Effector memory CD8-positive, alpha-beta T cell (primary cell): ENCODE results near the gene NUP88.
A peak's percentile ranks its signal among the peaks of the same experiment; 100 is the strongest.

Experiments
- ATAC-seq: fragments of 150-1000 bp; cut with Tn5 transposase; replicated peaks from 2 replicates; pipeline ENCODE4 v1.10.0; 2021; ENCODE audit warnings: mild to moderate bottlenecking, moderate library complexity
- DNase-seq, 3 experiments: peaks; one replicate each; pipeline ENCODE4 v3.0.0; 2021
- H3K27ac Mint-ChIP-seq, 2 donors: one replicate each; pipeline ENCODE4 v1.8.0; 2022; ENCODE audit warnings: mild to moderate bottlenecking in 2 of 2, mixed read lengths in 2 of 2, moderate library complexity in 2 of 2
- H3K27me3 Mint-ChIP-seq, 2 donors: one replicate each; pipeline ENCODE4 v1.8.0; 2022; ENCODE audit warnings: mixed read lengths in 2 of 2
- H3K36me3 Mint-ChIP-seq: one replicate; pipeline ENCODE4 v1.8.0; 2022; ENCODE audit warnings: mild to moderate bottlenecking, moderate library complexity, mixed read lengths; ENCODE audit not compliant: insufficient read depth
- H3K4me1 Mint-ChIP-seq, 2 donors: one replicate each; pipeline ENCODE4 v1.8.0; 2022; ENCODE audit warnings: low read depth in 2 of 2, mixed read lengths in 2 of 2
- H3K4me3 Mint-ChIP-seq, 2 donors: one replicate each; pipeline ENCODE4 v1.8.0; 2022; ENCODE audit warnings: mild to moderate bottlenecking in 2 of 2, mixed read lengths in 2 of 2, moderate library complexity in 2 of 2
- H3K9me3 Mint-ChIP-seq, 2 donors: one replicate each; pipeline ENCODE4 v1.8.0; 2022; ENCODE audit warnings: mixed read lengths in 2 of 2

Gene NUP88

DNA sequence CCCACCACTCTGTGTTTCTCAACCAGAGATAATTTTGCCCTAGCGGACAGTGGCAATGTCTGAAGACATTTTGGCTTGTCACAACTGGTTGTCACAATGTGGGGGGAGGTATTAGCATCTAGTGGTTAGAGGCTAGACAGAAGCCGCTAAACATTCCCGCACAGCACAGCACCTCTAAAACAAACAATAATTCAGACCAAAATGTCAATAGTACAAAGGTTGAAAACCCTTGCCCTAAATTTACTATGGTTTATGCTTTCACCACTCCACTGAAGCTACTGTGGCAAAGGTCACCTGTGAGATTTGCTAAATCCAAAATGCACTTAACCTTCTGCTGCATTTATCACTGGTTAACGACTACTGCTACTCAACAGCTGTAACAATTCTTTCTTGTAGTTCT is 14.1 kb downstream of the NUP88 start:
- peaks cover 4% of the 10 kb centered on the region for H3K36me3 Mint-ChIP-seq
- no peak overlapping the region for H3K27ac Mint-ChIP-seq
- H3K4me3 Mint-ChIP-seq: no peak overlapping the region
- H3K27me3 Mint-ChIP-seq: no peaks in the 10 kb centered on the region
- DNase-seq: no peak
- no peaks in the 10 kb centered on the region for H3K9me3 Mint-ChIP-seq
- peaks cover 4 to 6% of the 10 kb centered on the region in 2 donors for H3K4me1 Mint-ChIP-seq
- no peak for ATAC-seq

DNA sequence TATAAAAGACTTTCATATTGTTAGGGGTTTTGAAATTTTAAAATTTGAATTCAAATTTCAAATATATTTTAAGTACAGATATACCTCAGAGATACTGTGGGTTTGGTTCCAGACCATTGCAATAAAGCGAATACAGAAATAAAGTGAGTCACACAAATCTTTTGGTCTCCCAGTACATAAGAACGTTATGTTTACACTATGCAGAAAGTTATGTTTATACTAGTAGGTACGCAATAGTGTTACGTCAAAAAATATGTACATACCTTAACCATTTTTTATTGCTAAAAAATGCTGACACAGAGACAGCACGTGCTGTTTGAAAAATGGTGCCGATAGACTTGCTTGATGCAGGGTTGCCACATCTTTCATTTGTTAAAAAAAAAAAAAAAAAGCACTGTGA is 19.7 kb downstream of the NUP88 start:
- Mint-ChIP-seq H3K27ac (no peak overlapping the region), H3K4me1 (no peaks in the 10 kb centered on the region), H3K36me3 (peaks cover 58% of the 10 kb centered on the region), H3K4me3 (no peak overlapping the region), H3K27me3 (no peaks in the 10 kb centered on the region), H3K9me3 (no peaks in the 10 kb centered on the region)
- ATAC-seq (no peak), DNase-seq (no peak)

DNA sequence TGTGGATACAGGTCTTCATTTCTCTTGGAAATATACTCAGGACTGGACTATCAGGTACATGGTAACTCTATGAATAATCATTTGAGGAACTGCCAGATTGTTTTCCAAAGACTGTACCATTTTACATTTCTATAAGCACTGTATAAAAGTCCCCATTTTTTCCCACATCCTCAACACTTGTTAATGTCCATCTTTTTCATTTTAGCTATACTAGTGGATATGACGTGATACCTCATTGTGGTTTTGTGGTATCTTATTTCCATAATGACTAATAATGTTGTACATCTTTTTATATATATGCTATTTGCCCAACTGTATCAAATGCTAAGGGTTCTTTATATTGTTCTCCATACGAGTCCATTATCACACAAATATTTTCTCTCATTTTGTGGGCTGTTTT is 22.9 kb downstream of the NUP88 start:
- H3K4me1 Mint-ChIP-seq: peaks cover 0 to 7% of the 10 kb centered on the region in 2 donors
- ATAC-seq (no peak), DNase-seq (no peak)
- peak overlapping the region; percentile 4 to 19 for H3K27ac Mint-ChIP-seq
- no peaks in the 10 kb centered on the region for H3K9me3 Mint-ChIP-seq
- peaks cover 85% of the 10 kb centered on the region for H3K36me3 Mint-ChIP-seq
- H3K27me3 Mint-ChIP-seq: no peaks in the 10 kb centered on the region
- H3K4me3 Mint-ChIP-seq: no peak overlapping the region

DNA sequence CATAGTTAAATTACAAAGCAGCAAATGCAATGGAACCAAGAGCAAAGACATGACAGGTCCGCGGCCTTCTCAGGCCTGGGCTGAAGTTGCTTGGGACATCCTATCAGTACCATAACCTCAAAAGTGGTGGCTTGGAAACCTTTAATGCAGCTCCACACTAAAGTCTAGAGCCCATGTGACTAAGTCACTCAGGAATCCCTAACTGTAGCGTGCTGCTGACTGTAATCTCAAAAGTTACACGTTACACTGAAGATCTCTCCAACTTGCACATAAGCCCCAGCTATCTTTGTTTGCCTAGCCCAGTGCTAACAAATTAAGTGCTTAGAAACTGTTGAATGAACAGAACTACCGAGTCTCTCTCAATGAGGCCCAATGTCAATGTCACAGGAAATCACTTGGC is 27.8 kb downstream of the NUP88 start:
- no peaks in the 10 kb centered on the region for H3K9me3 Mint-ChIP-seq
- H3K4me1 Mint-ChIP-seq: peaks cover 4 to 13% of the 10 kb centered on the region in 2 donors
- H3K4me3 Mint-ChIP-seq: no peak overlapping the region
- H3K27ac Mint-ChIP-seq: no peak overlapping the region
- no peak for ATAC-seq
- no peaks in the 10 kb centered on the region for H3K27me3 Mint-ChIP-seq
- peaks cover 92% of the 10 kb centered on the region for H3K36me3 Mint-ChIP-seq
- no peak for DNase-seq

DNA sequence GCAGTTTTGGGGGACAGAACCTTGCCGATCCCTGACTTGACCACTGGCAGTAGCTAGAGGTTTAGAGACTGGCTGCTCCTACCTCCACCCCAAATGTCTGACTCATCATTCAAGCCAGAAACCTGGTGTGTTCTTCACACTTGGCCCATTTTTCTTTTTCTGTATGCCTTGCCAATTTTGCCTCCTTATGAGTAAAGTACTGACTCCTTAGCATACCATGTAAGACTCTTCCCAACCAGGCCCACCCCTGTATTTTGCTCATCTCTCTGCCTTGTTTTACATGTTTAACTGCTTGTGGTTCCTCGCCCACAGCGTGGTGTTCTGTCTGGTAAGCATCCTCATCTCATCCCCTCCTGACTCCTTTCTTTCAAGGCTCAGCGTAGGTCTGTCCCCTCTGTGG is 37.9 kb downstream of the NUP88 start:
- DNase-seq: no peak
- Mint-ChIP-seq H3K36me3 (peaks cover 85% of the 10 kb centered on the region), H3K9me3 (no peaks in the 10 kb centered on the region), H3K4me3 (no peak overlapping the region), H3K27ac (peak overlapping the region; percentile 77 to 85), H3K4me1 (peaks cover 0 to 7% of the 10 kb centered on the region in 2 donors), H3K27me3 (no peaks in the 10 kb centered on the region)
- no peak for ATAC-seq

DNA sequence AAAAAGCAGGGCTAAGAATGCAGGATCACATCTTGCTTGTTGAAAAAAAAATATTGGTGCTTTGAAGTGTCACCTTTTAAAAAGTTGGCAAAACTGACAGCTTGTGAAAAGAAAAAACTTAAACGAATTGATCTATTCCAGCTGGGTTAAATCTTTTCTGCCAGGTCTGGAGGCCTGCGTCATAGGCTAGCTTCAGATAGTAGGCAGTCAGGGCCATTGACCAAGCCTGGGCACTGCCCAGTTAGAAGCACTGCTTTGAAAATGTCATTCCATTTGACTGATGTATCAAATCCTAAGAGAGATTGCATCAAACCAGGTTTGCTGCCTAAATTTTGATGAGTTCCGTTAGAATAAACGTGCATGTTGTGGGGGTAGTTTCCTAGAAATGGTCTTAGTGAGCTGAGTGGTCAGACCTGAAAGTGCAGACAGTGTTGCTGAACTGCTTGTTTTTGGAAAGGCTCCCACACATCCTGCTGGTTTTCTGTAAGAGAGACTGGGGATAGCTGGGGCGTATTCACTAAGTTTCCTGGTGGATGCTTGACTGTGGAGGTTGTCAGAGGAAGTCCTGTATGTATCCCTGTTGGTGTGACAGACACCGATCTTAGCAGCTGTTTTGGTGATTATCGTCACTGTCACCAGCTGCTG is 38.8 kb downstream of the NUP88 start:
- Mint-ChIP-seq H3K27ac (peak overlapping the region; percentile 72 to 77), H3K4me1 (peaks cover 0 to 7% of the 10 kb centered on the region in 2 donors), H3K27me3 (no peaks in the 10 kb centered on the region), H3K36me3 (peaks cover 86% of the 10 kb centered on the region), H3K9me3 (no peaks in the 10 kb centered on the region), H3K4me3 (no peak overlapping the region)
- DNase-seq (no peak), ATAC-seq (no peak)

DNA sequence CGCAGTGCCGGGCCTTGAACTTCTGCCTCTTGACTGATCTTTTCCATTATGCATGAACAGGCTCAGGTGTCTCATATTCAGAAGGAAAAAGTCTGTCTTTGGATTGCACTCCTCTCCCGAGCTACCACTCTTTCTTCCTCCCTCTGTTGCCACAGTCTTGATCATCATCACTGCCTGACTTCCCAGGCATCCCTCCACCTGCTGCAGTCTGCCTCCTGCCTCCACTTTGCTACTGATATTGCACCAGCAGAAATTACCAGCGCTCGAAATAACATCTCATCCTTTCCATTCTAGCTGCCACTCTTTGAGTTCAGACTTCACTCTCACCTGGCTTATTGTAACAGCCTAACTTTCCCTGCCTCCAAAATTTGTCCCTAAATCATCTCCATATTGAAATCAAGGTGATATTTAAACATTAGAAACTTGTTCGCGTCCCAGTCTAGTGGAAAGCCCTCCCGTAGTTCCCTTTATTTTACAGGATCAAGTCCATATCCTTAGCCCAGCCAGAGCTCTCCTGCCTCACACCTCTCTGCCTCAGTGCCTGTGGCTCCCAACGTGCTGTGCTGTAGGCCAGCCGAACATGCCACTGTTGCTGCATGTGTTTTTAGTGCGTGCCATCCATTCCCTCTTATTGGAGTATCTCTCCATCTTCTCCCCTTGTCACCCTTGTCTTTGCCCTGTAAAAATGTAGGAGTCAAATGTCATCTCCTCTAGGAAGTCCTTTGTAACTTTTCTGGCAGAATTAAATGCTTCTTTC is 39.9 kb downstream of the NUP88 start:
- Mint-ChIP-seq H3K9me3 (no peaks in the 10 kb centered on the region), H3K27me3 (no peaks in the 10 kb centered on the region), H3K27ac (peak overlapping the region; percentile 72 to 77)

DNA sequence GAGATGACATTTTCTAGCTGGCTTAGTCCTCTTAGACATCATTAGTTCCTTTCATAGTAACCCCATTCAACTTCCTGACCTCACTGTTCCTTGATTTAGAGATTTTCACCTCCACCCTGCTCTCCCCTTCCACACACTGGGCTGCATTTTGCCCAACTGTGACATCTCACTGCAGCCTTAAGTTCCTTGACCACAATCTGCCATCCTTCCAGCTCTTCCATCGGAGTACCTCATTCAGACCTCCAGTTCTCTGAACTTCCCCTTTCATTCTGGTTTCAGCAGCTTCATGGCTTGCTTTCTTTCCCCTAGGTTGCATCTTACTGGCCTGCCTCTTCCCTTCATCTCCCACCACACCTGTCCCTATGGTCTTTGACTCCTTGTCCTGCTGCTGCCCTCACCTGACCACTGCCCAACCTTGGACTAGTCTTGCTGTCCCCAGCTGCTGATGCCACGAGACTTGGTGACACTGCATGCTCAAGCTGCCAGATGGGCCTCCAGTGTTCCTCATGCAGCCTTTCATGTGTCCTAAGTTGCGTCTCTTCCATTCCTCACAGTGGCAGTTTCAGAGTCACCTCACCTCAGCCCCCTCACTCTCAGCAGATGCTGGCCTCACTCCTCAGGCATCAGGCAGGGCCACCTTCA is 40.8 kb downstream of the NUP88 start:
- DNase-seq (no peak), ATAC-seq (no peak)
- Mint-ChIP-seq H3K27me3 (no peaks in the 10 kb centered on the region), H3K36me3 (peaks cover 91% of the 10 kb centered on the region), H3K4me1 (peaks cover 0 to 7% of the 10 kb centered on the region in 2 donors), H3K4me3 (no peak overlapping the region), H3K9me3 (no peaks in the 10 kb centered on the region), H3K27ac (peak overlapping the region in 1 of 2 donors; percentile 77)

More for the DNA sequence above, 39.9 kb downstream of the NUP88 start:
- ATAC-seq: no peak
- DNase-seq: no peak
- H3K4me1 Mint-ChIP-seq: peaks cover 0 to 7% of the 10 kb centered on the region in 2 donors
- peaks cover 91% of the 10 kb centered on the region for H3K36me3 Mint-ChIP-seq
- H3K4me3 Mint-ChIP-seq: no peak overlapping the region

DNA sequence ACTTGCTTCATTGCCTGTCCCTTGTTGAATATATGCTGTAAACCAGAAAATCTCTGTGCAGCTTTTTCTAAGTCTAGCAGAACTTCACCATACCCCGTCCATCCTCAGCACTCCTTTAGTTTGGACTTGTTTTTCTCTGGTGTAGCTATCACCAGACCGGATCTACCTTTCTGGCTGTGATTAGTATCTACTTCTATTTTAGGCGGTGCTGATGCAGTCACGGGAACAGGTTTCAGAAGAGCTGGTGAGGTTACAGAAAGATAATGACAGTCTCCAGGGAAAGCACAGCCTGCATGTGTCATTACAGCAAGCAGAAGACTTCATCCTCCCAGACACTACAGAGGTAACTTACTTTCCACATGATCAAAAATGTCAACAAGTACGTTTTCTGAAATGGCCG is 46.4 kb downstream of the NUP88 start:
- no peak overlapping the region for H3K27ac Mint-ChIP-seq

DNA sequence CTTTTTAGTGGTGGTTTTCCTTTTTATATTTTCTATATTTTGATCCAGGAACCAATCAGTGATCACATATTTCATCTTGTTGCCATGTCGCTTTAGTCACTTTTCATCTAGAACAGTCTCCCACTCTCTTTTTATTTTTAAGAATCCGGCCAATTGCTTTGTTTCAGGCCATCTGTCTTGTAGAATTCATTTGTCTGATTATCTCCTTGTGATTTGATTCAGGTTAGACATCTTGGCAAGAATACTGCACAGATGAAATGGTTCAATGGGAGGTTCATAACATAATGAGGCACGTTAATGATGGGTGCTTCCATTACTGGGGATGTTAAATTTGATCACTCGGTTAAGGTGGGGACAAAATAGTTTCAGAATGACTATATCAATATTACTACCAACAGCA is 49.1 kb downstream of the NUP88 start:
- DNase-seq (no peak), ATAC-seq (no peak)
- Mint-ChIP-seq H3K27ac (peak overlapping the region in 1 of 2 donors; percentile 58), H3K27me3 (no peaks in the 10 kb centered on the region), H3K4me1 (no peaks in the 10 kb centered on the region), H3K4me3 (no peak overlapping the region), H3K9me3 (no peaks in the 10 kb centered on the region), H3K36me3 (peaks cover 81% of the 10 kb centered on the region)

More for the DNA sequence above, 46.4 kb downstream of the NUP88 start:
- H3K36me3 Mint-ChIP-seq: peaks cover 86% of the 10 kb centered on the region
- no peaks in the 10 kb centered on the region for H3K9me3 Mint-ChIP-seq
- no peak overlapping the region for H3K4me3 Mint-ChIP-seq
- ATAC-seq (no peak), DNase-seq (no peak)
- no peaks in the 10 kb centered on the region for H3K27me3 Mint-ChIP-seq
- H3K4me1 Mint-ChIP-seq: no peaks in the 10 kb centered on the region

DNA sequence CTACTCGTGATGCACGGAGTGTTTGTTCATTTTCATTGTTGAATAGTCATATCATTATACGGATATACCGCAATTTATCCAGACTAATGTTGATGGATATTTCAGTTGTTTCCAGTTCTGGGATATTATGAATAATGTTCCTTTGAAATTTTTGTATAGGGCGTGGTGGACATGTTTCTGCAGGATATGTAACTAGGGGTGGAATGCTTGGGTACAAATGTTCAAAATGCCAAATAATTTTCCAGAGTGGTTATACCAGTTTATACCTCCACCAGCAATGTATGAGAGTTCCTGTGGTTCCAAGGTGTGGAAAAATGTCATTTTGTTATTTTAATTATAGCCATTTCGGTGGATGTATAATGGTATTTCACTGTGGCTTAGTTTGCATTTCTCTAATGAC is 53.6 kb downstream of the NUP88 start:
- H3K27me3 Mint-ChIP-seq: no peaks in the 10 kb centered on the region

DNA sequence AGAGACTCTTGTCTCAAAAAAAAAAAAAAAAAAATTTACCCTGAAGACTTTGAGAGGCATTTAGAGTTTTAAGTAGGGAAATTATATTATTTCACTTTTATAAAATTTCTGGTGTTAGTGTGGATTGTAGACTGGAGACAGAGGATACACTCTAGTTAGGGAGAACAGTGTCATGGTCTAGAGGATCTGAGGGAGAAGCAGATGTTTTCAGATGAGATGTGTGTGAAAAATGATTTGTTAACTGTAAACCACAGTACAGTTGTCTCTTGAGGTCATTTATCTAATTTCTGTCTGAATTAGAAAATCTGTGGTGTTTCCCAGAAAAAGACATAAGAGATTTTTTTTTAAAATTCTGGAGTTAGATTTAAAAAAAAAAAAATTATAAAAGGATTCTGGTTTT is 54.8 kb downstream of the NUP88 start:
- peaks cover 0 to 2% of the 10 kb centered on the region in 2 donors for H3K4me1 Mint-ChIP-seq
- H3K27ac Mint-ChIP-seq: peak overlapping the region in 1 of 2 donors; percentile 22
- ATAC-seq (no peak), DNase-seq (no peak)
- peaks cover 57% of the 10 kb centered on the region for H3K36me3 Mint-ChIP-seq
- H3K4me3 Mint-ChIP-seq: no peak overlapping the region
- H3K9me3 Mint-ChIP-seq: no peaks in the 10 kb centered on the region
- no peaks in the 10 kb centered on the region for H3K27me3 Mint-ChIP-seq

More for the DNA sequence above, 53.6 kb downstream of the NUP88 start:
- no peak for ATAC-seq
- Mint-ChIP-seq H3K4me1 (peaks cover 0 to 2% of the 10 kb centered on the region in 2 donors), H3K36me3 (peaks cover 63% of the 10 kb centered on the region), H3K9me3 (no peaks in the 10 kb centered on the region), H3K4me3 (no peak overlapping the region), H3K27ac (no peak overlapping the region)
- DNase-seq: no peak

DNA sequence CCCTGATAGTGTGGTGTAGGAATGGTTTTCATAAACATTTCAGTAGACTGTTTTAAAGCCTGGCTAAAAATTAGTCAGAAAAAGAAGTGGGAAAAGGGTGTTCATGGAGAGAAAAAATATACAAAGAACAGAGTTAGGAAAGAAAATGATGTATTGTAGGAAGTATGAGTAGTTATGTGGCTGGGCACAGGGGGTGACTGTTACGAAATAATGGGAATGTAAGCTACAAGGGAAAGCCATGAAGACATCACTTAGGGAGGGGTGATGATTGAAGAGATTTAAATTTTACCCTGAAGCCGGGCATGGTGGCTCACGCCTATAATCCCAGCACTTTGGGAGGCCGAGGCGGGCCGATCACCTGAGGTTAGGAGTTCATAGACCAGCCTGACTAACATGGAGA is 55.3 kb downstream of the NUP88 start:
- Mint-ChIP-seq H3K4me3 (no peak overlapping the region), H3K36me3 (peaks cover 54% of the 10 kb centered on the region), H3K27me3 (no peaks in the 10 kb centered on the region), H3K27ac (peak overlapping the region in 1 of 2 donors; percentile 22), H3K4me1 (peaks cover 0 to 2% of the 10 kb centered on the region in 2 donors), H3K9me3 (no peaks in the 10 kb centered on the region)
- DNase-seq (no peak), ATAC-seq (no peak)
